ENCODE measurements around the gene ATXN2. TPM values are rescaled to one million over a fixed set of nuclear protein-coding genes. Genes with fewer than 3 reads are reported as not detected.

The ATXN2 gene
- total and polyA plus RNA-seq, 2 of the 4 experiments (the other 2 are of a cell fraction): 12.4 to 66.5 TPM

DNA sequence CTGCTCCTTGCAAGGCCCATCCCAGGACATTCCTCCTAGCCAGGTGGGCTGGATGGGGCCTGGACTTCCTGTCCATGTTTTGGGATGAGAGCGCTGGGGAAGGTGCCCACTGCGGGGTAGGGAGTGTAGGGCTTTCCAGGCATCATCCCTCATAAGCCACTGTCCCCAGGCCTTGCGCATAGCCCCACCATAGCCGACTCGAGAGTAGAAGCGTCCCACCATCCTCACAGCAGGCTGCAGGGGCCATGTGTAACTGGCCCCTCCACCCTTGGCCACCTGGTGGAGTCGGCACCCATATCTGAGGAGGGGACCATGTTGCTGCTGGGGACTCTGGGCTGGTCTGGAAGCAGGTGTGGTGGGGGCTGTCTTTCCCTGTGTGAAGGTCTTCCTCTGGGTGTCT, 162.8 kb downstream of the ATXN2 start:
- Histone ChIP-seq H2BK5ac (ENCODE audit: low read depth, low read length, poor library complexity, severe bottlenecking) (no peak overlapping the region), H3K4me3 (ENCODE audit: insufficient read depth, low read depth, low read length) (no peak overlapping the region), H3K9me3 (ENCODE audit: control insufficient read depth, insufficient read depth, low read length) (no peaks in the 10 kb centered on the region), H3K56ac (ENCODE audit: extremely low read depth, insufficient read depth, low read length) (no peak overlapping the region), H3K4me1 (ENCODE audit: control insufficient read depth, insufficient read depth, low read length) (peaks cover 34% of the 10 kb centered on the region), H4K5ac (ENCODE audit: low read depth, low read length) (no peak overlapping the region), H2AFZ (replicated peaks; ENCODE audit: low read length, poor library complexity) (no peak overlapping the region), H3K9me1 (ENCODE audit: insufficient read depth, low read length) (peaks cover 52% of the 10 kb centered on the region), H3K14ac (replicated peaks; ENCODE audit: low read depth, low read length) (0 out of 2 replicates have a peak overlapping the region, but pooled peaks have one; percentile 6), H3K23ac (ENCODE audit: low read depth, low read length) (no peak overlapping the region), H2BK120ac (ENCODE audit: low read depth, low read length) (no peak overlapping the region), H3K18ac (ENCODE audit: low read depth, low read length) (no peak overlapping the region), H4K8ac (ENCODE audit: low read depth in 2 of 2, low read length in 2 of 2) (no peak overlapping the region), H2AK5ac (ENCODE audit: low read depth, low read length) (peak overlapping the region; percentile 97), H3K9ac (ENCODE audit: low read depth, low read length) (no peak overlapping the region), H3K27me3 (ENCODE audit: control insufficient read depth, insufficient read depth, low read length) (no peaks in the 10 kb centered on the region), H3K4ac (ENCODE audit: low read depth, low read length) (peak overlapping the region; percentile 47), H3K79me1 (ENCODE audit: low read depth in 1 of 2, low read length in 2 of 2) (peaks cover 12 to 88% of the 10 kb centered on the region in 2 experiments), H4K20me1 (ENCODE audit: insufficient read depth, low read length) (peaks cover 74% of the 10 kb centered on the region), H2AK9ac (replicated peaks; ENCODE audit: low read depth, low read length, poor library complexity) (peak overlapping the region; percentile 75), H4K91ac (ENCODE audit: insufficient read depth, low read depth, low read length) (no peak overlapping the region), H3K27ac (ENCODE audit: insufficient read depth, low read length) (no peak overlapping the region), H2BK20ac (ENCODE audit: low read depth, low read length) (no peak overlapping the region), H3K4me2 (ENCODE audit: low read depth, low read length) (no peak overlapping the region), H3K36me3 (ENCODE audit: control insufficient read depth, insufficient read depth, low read length) (peaks cover 2% of the 10 kb centered on the region), H2BK15ac (ENCODE audit: low read depth, low read length) (no peak overlapping the region)
- ATAC-seq (ENCODE audit: low read depth) (no peak), DNase-seq (no peak)
- in situ Hi-C loops (cut with MboI; ENCODE audit: low sequenced_read_pairs) (no loop called here), dilution Hi-C loops (cut with HindIII; ENCODE audit: low sequenced_read_pairs, unreplicated experiment) (no loop called here), intact Hi-C loops (cut with micrococcal nuclease) (no loop called here)
- TF ChIP-seq MAFK (IDR thresholded peaks at IDR 0.05; ENCODE audit: low read depth, low read length): no peak
- TF ChIP-seq, protein P1, sequence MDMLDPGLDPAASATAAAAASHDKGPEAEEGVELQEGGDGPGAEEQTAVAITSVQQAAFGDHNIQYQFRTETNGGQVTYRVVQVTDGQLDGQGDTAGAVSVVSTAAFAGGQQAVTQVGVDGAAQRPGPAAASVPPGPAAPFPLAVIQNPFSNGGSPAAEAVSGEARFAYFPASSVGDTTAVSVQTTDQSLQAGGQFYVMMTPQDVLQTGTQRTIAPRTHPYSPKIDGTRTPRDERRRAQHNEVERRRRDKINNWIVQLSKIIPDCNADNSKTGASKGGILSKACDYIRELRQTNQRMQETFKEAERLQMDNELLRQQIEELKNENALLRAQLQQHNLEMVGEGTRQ (IDR thresholded peaks at IDR 0.05; ENCODE audit: low read depth, low read length): no peak
- TF ChIP-seq, protein P2, sequence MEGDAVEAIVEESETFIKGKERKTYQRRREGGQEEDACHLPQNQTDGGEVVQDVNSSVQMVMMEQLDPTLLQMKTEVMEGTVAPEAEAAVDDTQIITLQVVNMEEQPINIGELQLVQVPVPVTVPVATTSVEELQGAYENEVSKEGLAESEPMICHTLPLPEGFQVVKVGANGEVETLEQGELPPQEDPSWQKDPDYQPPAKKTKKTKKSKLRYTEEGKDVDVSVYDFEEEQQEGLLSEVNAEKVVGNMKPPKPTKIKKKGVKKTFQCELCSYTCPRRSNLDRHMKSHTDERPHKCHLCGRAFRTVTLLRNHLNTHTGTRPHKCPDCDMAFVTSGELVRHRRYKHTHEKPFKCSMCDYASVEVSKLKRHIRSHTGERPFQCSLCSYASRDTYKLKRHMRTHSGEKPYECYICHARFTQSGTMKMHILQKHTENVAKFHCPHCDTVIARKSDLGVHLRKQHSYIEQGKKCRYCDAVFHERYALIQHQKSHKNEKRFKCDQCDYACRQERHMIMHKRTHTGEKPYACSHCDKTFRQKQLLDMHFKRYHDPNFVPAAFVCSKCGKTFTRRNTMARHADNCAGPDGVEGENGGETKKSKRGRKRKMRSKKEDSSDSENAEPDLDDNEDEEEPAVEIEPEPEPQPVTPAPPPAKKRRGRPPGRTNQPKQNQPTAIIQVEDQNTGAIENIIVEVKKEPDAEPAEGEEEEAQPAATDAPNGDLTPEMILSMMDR (conservative IDR thresholded peaks at IDR 0.05; ENCODE audit: low read depth, low read length): no peak
- POLR2A ChIA-PET (ENCODE audit: unreplicated experiment): no interaction called here
- 40% methylated on average over 1 of the region's 7 CpGs; no CpG with 5 or more reads in 1 of the 2 experiments for WGBS, 2 experiments (ENCODE audit: extremely low coverage in 2 of 2, insufficient read length in 1 of 2)
- CTCF ChIA-PET: no interaction called here
- BruUV-seq (replicated peaks): no TSS peak
